Measurements from ENCODE around the gene PHF21B. TPM values are rescaled to one million over a fixed set of nuclear protein-coding genes. Genes with fewer than 3 reads are reported as not detected.
"Not testable (repeated sequence)": the region's sequence is repeated elsewhere in the genome, so short reads cannot be mapped to it uniquely, and the experiment has no call there.

Gene PHF21B
- total RNA-seq, 1 donor from 2014 or later: 0.69 TPM

DNA sequence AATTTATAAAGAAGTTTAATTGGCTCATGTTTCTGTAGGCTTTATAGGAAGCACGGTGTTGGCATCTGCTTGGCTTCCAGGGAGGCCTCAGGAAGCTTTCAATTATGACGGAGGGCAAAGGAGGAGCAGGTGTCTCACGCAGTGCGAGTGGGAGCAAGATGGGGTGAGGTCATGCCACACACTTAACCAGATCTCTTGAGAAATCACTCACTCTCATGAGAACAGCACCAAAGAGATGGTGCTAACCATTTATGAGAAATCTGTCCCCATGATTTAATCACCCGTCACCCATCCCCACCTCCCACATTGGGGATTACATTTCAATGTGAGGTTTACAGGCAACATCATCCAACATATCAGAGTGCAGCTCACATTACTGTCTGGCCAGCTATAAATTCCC is 153.9 kb downstream of the PHF21B start:
- Histone ChIP-seq H3K4me1 (no peaks in the 10 kb centered on the region), H3K27ac (replicated peaks) (no peak overlapping the region), H3K36me3 (no peaks in the 10 kb centered on the region), H3K9me3 (replicated peaks) (no peaks in the 10 kb centered on the region), H3K27me3 (ENCODE audit: low read depth) (peaks cover 6% of the 10 kb centered on the region), H3K4me3 (no peak overlapping the region)
- DNase-seq: no peak
- TF ChIP-seq CTCF (IDR thresholded peaks at IDR 0.05; ENCODE audit: borderline replicate concordance): no peak
- intact Hi-C loops (cut with micrococcal nuclease): no loop called here

GRCh38 chr22:44854641-44855040 is 155.2 kb downstream of the PHF21B start:
- H3K27ac ChIP-seq (replicated peaks); H3K4me1 ChIP-seq; H3K4me3 ChIP-seq; DNase-seq; H3K9me3 ChIP-seq (replicated peaks); intact Hi-C loops (cut with micrococcal nuclease); H3K36me3 ChIP-seq: not testable (repeated sequence)
- H3K27me3 ChIP-seq (ENCODE audit: low read depth): peaks cover 16% of the 10 kb centered on the region

- H3K36me3 ChIP-seq: no peaks in the 10 kb centered on the region
- H3K27me3 ChIP-seq (ENCODE audit: low read depth): peaks cover 32% of the 10 kb centered on the region
- no peak for TF ChIP-seq CTCF (IDR thresholded peaks at IDR 0.05; ENCODE audit: borderline replicate concordance)
- intact Hi-C loops (cut with micrococcal nuclease): no loop called here
- H3K9me3 ChIP-seq (replicated peaks): no peaks in the 10 kb centered on the region
- H3K4me3 ChIP-seq: no peak overlapping the region
- H3K27ac ChIP-seq (replicated peaks): no peak overlapping the region
- no peaks in the 10 kb centered on the region for H3K4me1 ChIP-seq
- no peak for DNase-seq
These were observed 158.9 kb downstream of the PHF21B start for GRCh38 chr22:44850946-44851345.

DNA sequence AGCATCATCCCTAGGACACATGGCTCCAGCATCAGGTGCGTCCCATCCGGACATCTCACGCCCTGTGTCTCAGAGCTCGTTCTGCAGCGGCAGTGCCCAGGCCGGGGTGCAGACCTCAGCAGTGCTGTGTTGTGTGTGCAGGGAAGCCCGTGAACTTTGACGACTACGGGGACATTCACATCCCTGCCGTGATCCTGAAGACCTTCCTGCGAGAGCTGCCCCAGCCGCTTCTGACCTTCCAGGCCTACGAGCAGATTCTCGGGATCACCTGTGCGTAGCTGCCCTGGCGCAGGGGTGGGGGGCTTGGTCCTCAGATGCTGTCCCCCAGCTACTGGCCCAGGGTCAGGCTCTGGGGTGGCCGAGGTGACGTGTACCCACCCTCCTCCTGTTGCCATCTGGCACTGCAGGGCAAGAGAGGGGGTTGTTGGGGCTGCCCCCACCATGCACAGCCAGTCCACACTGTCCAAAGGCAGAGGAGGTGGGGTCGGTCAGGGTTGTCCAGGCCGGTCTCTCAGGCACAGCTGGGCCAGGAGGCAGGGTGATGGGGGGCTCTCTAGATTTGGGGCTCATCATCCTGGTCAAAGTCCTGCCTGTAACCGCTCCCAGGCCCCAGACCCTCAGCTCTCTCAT is 160.9 kb downstream of the PHF21B start:
- Histone ChIP-seq H3K27me3 (ENCODE audit: low read depth) (peaks cover 39% of the 10 kb centered on the region), H3K27ac (replicated peaks) (no peak overlapping the region), H3K4me3 (no peak overlapping the region), H3K9me3 (replicated peaks) (peaks cover 13% of the 10 kb centered on the region), H3K36me3 (no peaks in the 10 kb centered on the region), H3K4me1 (no peaks in the 10 kb centered on the region)
- TF ChIP-seq CTCF (IDR thresholded peaks at IDR 0.05; ENCODE audit: borderline replicate concordance): no peak
- DNase-seq: no peak
- intact Hi-C loops (cut with micrococcal nuclease): no loop called here

DNA sequence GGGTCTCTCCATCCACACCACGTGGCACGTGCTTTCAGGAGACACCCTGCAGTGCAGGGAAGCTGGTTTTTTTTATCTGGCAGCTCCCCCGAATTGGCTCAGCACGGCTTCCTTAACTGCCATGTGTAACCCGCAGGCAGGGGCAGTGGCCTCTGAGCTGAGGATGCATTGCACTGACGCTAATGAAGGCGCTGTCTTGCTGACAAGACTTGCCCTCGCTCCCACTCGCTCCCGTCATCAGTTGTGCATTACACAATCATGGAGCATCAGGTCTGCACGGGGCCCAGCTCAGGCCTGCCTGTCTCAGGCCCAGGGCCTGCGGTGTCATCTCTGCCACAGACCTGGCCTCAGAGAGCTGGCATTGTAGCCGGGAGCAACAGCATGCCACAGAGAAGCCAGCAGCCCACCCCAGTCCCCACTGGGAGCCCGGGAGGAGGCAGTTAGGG is 161.5 kb downstream of the PHF21B start:
- no peak overlapping the region for H3K27ac ChIP-seq (replicated peaks)
- TF ChIP-seq CTCF (IDR thresholded peaks at IDR 0.05; ENCODE audit: borderline replicate concordance): no peak
- no peaks in the 10 kb centered on the region for H3K36me3 ChIP-seq
- peaks cover 39% of the 10 kb centered on the region for H3K27me3 ChIP-seq (ENCODE audit: low read depth)
- no peak for DNase-seq
- H3K9me3 ChIP-seq (replicated peaks): peaks cover 15% of the 10 kb centered on the region
- H3K4me1 ChIP-seq: no peaks in the 10 kb centered on the region
- H3K4me3 ChIP-seq: no peak overlapping the region
- intact Hi-C loops (cut with micrococcal nuclease): no loop called here

DNA sequence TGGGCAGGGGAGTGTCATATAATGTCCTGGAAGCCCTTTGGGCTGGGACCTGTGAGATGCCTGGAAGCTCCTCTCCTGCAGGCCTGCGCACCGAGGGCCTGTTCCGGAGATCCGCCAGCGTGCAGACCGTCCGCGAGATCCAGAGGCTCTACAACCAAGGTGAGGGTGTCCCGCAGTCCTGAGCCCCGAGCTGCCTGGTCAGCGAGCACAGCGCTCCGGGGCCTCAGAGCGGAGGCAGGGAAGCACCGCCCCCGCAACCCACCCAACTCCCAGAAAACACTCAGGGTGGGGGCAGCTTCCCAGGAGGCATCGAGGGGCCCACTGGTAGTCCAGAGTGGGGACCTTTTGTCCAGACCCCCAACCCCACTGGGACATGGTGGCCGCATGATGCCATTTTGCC is 161.9 kb downstream of the PHF21B start:
- Histone ChIP-seq H3K27me3 (ENCODE audit: low read depth) (peaks cover 39% of the 10 kb centered on the region), H3K36me3 (no peaks in the 10 kb centered on the region), H3K9me3 (replicated peaks) (peaks cover 15% of the 10 kb centered on the region), H3K4me3 (no peak overlapping the region), H3K4me1 (no peaks in the 10 kb centered on the region), H3K27ac (replicated peaks) (no peak overlapping the region)
- intact Hi-C loops (cut with micrococcal nuclease): no loop called here
- no peak for DNase-seq
- TF ChIP-seq CTCF (IDR thresholded peaks at IDR 0.05; ENCODE audit: borderline replicate concordance): no peak
